ENCODE results near the gene HCK.

Gene HCK

GRCh38 chr20:32006841-32007786 is 44.9 kb upstream of the HCK start (continued):
- TF ChIP-seq, protein P1, sequence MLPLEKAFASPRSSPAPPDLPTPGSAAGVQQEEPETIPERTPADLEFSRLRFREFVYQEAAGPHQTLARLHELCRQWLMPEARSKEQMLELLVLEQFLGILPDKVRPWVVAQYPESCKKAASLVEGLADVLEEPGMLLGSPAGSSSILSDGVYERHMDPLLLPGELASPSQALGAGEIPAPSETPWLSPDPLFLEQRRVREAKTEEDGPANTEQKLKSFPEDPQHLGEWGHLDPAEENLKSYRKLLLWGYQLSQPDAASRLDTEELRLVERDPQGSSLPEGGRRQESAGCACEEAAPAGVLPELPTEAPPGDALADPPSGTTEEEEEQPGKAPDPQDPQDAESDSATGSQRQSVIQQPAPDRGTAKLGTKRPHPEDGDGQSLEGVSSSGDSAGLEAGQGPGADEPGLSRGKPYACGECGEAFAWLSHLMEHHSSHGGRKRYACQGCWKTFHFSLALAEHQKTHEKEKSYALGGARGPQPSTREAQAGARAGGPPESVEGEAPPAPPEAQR (tag by site-specific recombination; IDR thresholded peaks at IDR 0.05): no peak
- TF ChIP-seq BCL11B (tag by site-specific recombination; IDR thresholded peaks at IDR 0.05; ENCODE audit: low read depth): no peak
- TF ChIP-seq ZNF366 (tag by site-specific recombination; conservative IDR thresholded peaks at IDR 0.05): no peak
- TF ChIP-seq EGR2 (tag by site-specific recombination; IDR thresholded peaks at IDR 0.05; ENCODE audit: low read depth): no peak
- no peak for TF ChIP-seq KLF7 (tag by site-specific recombination; IDR thresholded peaks at IDR 0.05; ENCODE audit: borderline replicate concordance)
- no peak for TF ChIP-seq ZNF514 (tag by site-specific recombination; IDR thresholded peaks at IDR 0.05)
- peak; percentile 82; the same call in 1 of the 2 replicates for TF ChIP-seq ZNF23 (tag by site-specific recombination; IDR thresholded peaks at IDR 0.05; ENCODE audit: borderline replicate concordance)
- TF ChIP-seq ZEB2 (tag by site-specific recombination; IDR thresholded peaks at IDR 0.05): no peak
- no peak for TF ChIP-seq ZNF174 (tag by site-specific recombination; IDR thresholded peaks at IDR 0.05)
- TF ChIP-seq FEZF1 (tag by site-specific recombination; IDR thresholded peaks at IDR 0.05): no peak
- TF ChIP-seq ZNF677 (tag by site-specific recombination; IDR thresholded peaks at IDR 0.05): no peak
- TF ChIP-seq, protein P2, sequence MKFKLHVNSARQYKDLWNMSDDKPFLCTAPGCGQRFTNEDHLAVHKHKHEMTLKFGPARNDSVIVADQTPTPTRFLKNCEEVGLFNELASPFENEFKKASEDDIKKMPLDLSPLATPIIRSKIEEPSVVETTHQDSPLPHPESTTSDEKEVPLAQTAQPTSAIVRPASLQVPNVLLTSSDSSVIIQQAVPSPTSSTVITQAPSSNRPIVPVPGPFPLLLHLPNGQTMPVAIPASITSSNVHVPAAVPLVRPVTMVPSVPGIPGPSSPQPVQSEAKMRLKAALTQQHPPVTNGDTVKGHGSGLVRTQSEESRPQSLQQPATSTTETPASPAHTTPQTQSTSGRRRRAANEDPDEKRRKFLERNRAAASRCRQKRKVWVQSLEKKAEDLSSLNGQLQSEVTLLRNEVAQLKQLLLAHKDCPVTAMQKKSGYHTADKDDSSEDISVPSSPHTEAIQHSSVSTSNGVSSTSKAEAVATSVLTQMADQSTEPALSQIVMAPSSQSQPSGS (tag by site-specific recombination; IDR thresholded peaks at IDR 0.05; ENCODE audit: low read depth): peak; percentile 88
- no peak for TF ChIP-seq ZNF596 (tag by site-specific recombination; IDR thresholded peaks at IDR 0.05)
- no peak for TF ChIP-seq RBAK (tag by site-specific recombination; IDR thresholded peaks at IDR 0.05)
- no peak for TF ChIP-seq ZBTB21 (tag by site-specific recombination; IDR thresholded peaks at IDR 0.05)
- no peak for TF ChIP-seq ZNF645 (tag by site-specific recombination; IDR thresholded peaks at IDR 0.05)

DNA sequence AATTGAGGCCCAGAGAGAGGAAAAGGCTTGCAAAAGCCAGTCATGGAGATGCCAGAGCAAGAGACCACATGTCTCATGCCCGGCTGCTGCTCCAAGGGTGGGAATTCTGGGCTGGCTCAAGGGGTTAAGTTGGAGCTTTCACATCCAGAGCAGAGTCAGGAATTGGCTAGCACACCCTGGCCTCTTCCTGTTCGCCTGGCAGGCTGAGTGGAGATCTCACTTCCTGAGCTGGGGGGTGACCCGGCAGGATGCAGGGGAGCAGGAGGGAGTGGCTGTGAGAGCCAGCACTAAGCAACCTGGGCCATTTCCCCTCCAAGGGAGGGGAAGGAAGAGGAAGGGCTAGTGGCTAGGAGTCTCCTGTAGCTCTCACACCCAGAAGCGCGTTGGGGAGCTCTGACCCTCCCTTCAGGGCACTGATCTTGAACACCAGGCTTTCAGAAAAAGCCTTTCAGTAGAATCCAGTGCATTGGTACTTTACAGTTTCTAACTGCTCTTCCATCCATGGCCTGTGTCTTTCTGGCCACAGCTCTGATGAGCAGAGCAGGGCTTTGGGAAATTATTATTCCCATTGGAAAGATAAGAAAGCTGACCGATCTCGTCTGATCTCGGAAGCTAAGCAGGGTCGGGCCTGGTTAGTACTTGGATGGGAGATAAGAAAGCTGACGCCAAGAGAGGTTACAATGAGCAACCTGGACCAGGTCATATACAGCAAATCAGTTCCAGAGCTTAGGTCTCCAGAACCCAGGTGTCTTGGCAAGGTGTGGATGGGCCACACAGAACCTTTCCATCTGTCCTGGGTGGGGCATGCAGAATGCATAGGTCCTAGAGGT is 44.0 kb upstream of the HCK start:
- no peak overlapping the region for H3K4me3 ChIP-seq (ENCODE audit: low read depth, low read length)
- POLR2A ChIA-PET: no interaction called here
- no peak overlapping the region; the same call in 1 of the 2 replicates for H3K27ac ChIP-seq (ENCODE audit: extremely low read depth, low read depth, low read length)
- H3K4me1 ChIP-seq (ENCODE audit: control insufficient read depth, insufficient read depth, low read length): peaks cover 8% of the 10 kb centered on the region
- H3K36me3 ChIP-seq (ENCODE audit: control insufficient read depth in 2 of 2, insufficient read depth in 1 of 2, low read length in 2 of 2): no peaks in the 10 kb centered on the region
- H3K9me3 ChIP-seq (ENCODE audit: control insufficient read depth, insufficient read depth, low read depth, low read length): no peaks in the 10 kb centered on the region
- CTCF ChIA-PET: interaction anchor here (0.7 to 1.6 kb wide), 4 partner anchors 10 to 445 kb away, joined by 3 to 8 read pairs (median 4); no protein-coding TSS in a partner anchor
- TF ChIP-seq, protein P3, sequence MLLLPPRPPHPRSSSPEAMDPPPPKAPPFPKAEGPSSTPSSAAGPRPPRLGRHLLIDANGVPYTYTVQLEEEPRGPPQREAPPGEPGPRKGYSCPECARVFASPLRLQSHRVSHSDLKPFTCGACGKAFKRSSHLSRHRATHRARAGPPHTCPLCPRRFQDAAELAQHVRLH (tag by site-specific recombination; IDR thresholded peaks at IDR 0.05): no peak
- TF ChIP-seq ZNF830 (tag by site-specific recombination; IDR thresholded peaks at IDR 0.05; ENCODE audit: low read depth) (no peak), ZXDB (tag by site-specific recombination; IDR thresholded peaks at IDR 0.05) (no peak), ZNF777 (tag by site-specific recombination; IDR thresholded peaks at IDR 0.05; ENCODE audit: borderline replicate concordance) (no peak), ZNF624 (tag by site-specific recombination; IDR thresholded peaks at IDR 0.05) (no peak), ZNF175 (tag by site-specific recombination; IDR thresholded peaks at IDR 0.05) (no peak)
- TF ChIP-seq, protein P4, sequence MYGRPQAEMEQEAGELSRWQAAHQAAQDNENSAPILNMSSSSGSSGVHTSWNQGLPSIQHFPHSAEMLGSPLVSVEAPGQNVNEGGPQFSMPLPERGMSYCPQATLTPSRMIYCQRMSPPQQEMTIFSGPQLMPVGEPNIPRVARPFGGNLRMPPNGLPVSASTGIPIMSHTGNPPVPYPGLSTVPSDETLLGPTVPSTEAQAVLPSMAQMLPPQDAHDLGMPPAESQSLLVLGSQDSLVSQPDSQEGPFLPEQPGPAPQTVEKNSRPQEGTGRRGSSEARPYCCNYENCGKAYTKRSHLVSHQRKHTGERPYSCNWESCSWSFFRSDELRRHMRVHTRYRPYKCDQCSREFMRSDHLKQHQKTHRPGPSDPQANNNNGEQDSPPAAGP (tag by site-specific recombination; IDR thresholded peaks at IDR 0.05): peak; percentile 50; the same call in 1 of the 2 replicates
- TF ChIP-seq, protein P5, sequence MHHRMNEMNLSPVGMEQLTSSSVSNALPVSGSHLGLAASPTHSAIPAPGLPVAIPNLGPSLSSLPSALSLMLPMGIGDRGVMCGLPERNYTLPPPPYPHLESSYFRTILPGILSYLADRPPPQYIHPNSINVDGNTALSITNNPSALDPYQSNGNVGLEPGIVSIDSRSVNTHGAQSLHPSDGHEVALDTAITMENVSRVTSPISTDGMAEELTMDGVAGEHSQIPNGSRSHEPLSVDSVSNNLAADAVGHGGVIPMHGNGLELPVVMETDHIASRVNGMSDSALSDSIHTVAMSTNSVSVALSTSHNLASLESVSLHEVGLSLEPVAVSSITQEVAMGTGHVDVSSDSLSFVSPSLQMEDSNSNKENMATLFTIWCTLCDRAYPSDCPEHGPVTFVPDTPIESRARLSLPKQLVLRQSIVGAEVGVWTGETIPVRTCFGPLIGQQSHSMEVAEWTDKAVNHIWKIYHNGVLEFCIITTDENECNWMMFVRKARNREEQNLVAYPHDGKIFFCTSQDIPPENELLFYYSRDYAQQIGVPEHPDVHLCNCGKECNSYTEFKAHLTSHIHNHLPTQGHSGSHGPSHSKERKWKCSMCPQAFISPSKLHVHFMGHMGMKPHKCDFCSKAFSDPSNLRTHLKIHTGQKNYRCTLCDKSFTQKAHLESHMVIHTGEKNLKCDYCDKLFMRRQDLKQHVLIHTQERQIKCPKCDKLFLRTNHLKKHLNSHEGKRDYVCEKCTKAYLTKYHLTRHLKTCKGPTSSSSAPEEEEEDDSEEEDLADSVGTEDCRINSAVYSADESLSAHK (tag by site-specific recombination; IDR thresholded peaks at IDR 0.05): no peak

All from HEK293 (cell line).